Panc1 (cell line): ENCODE data around the gene CDK5RAP2. TPM values are rescaled to one million over a fixed set of nuclear protein-coding genes. Genes with fewer than 3 reads are reported as not detected.
"Not testable (repeated sequence)": the region's sequence is repeated elsewhere in the genome, so short reads cannot be mapped to it uniquely, and the experiment has no call there.

ENCODE experiments used
- ATAC-seq: fragments of 200-7000 bp; cut with Tn5 transposase; 2 replicates; pipeline ENCODE4 v1.9.1; 2020; ENCODE audit warnings: mild to moderate bottlenecking, moderate library complexity
- BruUV-seq: library from RNA; stranded (reverse); fragments of 400-500 nt; replicated peaks from 2 replicates; lab custom pipeline; 2021; lab: Mats Ljungman, UMichigan
- CTCF ChIA-PET: fragments of 300-600 bp; sonication (Branson Sonifier 250); formaldehyde crosslinking; loops from one replicate; lab custom pipeline; 2022; ENCODE audit warnings: antibody characterized with exemption; lab: Charles Lee
- POLR2A ChIA-PET: fragments of 300-600 bp; sonication (Branson Sonifier 250); formaldehyde crosslinking; loops from one replicate; lab custom pipeline; 2022; ENCODE audit warnings: antibody characterized with exemption; lab: Charles Lee
- DNase-seq: peaks from one replicate; pipeline ENCODE4 v3.0.0-alpha.2; 2010; ENCODE audit warnings: low read depth, low spot score
- H3K27ac ChIP-seq: 2 replicates; pipeline ENCODE4 v1.5.1; 2011; ENCODE audit warnings: mild to moderate bottlenecking, low read length, inconsistent platforms
- H3K27me3 ChIP-seq: fragments of 200-500 bp; sonication (Bioruptor generic); 2 replicates; pipeline ENCODE4 v1.6.0; 2014; ENCODE audit warnings: low read length, inconsistent platforms; ENCODE audit not compliant: control insufficient read depth, insufficient read depth
- H3K36me3 ChIP-seq: fragments of 200-500 bp; sonication (Bioruptor generic); 2 replicates; pipeline ENCODE4 v1.5.1; 2014; ENCODE audit warnings: inconsistent platforms, mild to moderate bottlenecking, low read length, moderate library complexity; ENCODE audit not compliant: control insufficient read depth, insufficient read depth
- H3K4me1 ChIP-seq: 2 replicates; pipeline ENCODE4 v1.5.1; 2011; ENCODE audit warnings: inconsistent platforms, mild to moderate bottlenecking, low read length, moderate library complexity; ENCODE audit not compliant: control insufficient read depth, insufficient read depth
- H3K4me3 ChIP-seq, 2 experiments: 2 replicates each; pipeline ENCODE4 v1.5.1; 2011 to 2012; ENCODE audit warnings: low read depth in 2 of 2, low read length in 2 of 2, mild to moderate bottlenecking in 2 of 2, inconsistent platforms in 1 of 2, moderate library complexity in 1 of 2
- H3K9me3 ChIP-seq: fragments of 200-500 bp; sonication (Bioruptor generic); 2 replicates; pipeline ENCODE4 v1.5.1; 2014; ENCODE audit warnings: low read depth, mild to moderate bottlenecking, inconsistent platforms, low read length, moderate library complexity; ENCODE audit not compliant: control insufficient read depth, insufficient read depth
- POLR2AphosphoS5 ChIP-seq: IDR thresholded peaks from 2 replicates; pipeline ENCODE4 v1.6.1; 2012; ENCODE audit warnings: mild to moderate bottlenecking, low read depth, low read length, moderate library complexity
- SIN3A ChIP-seq: IDR thresholded peaks from 2 replicates; pipeline ENCODE4 v1.6.1; 2012; ENCODE audit warnings: low read depth, mild to moderate bottlenecking, low read length, moderate library complexity, borderline replicate concordance; ENCODE audit not compliant: insufficient read depth
- TCF7L2 ChIP-seq: IDR thresholded peaks from 2 replicates; pipeline ENCODE4 v1.6.1; 2011; ENCODE audit warnings: mild to moderate bottlenecking, low read depth, low read length, inconsistent platforms
- in situ Hi-C: cut with HindIII; loops from 2 replicates; pipeline ENCODE4 v1.10.0; 2016; ENCODE audit warnings: low sequenced_read_pairs, low pct_unique_long_range_greater_than_20kb
- intact Hi-C: fragments of 100-400 bp; cut with micrococcal nuclease; formaldehyde crosslinking; loops from one replicate; pipeline ENCODE4 v1.10.0; 2022; ENCODE audit not compliant: unreplicated experiment
- total RNA-seq: library from RNA; stranded (reverse); gene quantifications from one replicate; pipeline ENCODE4 v1.2.1, GENCODE V29; 2021; ENCODE audit not compliant: unreplicated experiment
- TF ChIP-seq, protein P1 (sequence below): fragments of 450-650 bp; IDR thresholded peaks from 2 replicates; pipeline ENCODE4 v1.5.1; 2017; ENCODE audit warnings: mild to moderate bottlenecking
- TF ChIP-seq, protein P2 (sequence below), 2 experiments: IDR thresholded peaks; 2 replicates each; pipeline ENCODE4 v1.6.1; 2011 to 2012; ENCODE audit warnings: low read depth in 2 of 2, control low read depth in 1 of 2, low read length in 1 of 2, mild to moderate bottlenecking in 1 of 2, moderate library complexity in 1 of 2; ENCODE audit not compliant: insufficient read depth in 1 of 2

The CDK5RAP2 gene
- total RNA-seq, 1 experiment from 2014 or later: 47.7 TPM

DNA sequence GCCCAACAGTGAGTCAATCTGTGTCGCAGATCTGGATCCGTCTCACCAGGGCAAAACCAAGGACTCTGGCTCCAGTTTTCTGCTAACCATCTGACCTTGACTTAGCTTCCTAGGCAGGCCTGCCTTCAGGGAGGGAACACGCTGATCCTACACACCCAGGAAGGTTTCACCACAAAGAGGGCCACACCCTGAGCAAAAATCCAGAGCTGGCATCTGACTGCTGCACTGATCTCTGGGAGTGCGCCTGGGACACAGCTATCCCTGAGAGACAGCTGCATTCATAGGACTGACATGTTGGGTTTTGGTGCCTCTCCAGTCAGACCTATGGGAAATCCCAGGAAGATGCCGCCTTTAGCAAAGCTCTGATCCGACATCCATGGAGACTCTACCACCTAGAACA lies 47.5 kb downstream of the CDK5RAP2 start:
- DNase-seq (no peak), ATAC-seq (no peak)
- Histone ChIP-seq H3K9me3 (no peaks in the 10 kb centered on the region), H3K4me1 (no peaks in the 10 kb centered on the region), H3K4me3 (no peak overlapping the region), H3K27ac (no peak overlapping the region), H3K27me3 (no peaks in the 10 kb centered on the region), H3K36me3 (peaks cover 6% of the 10 kb centered on the region)
- TF ChIP-seq, protein P1, sequence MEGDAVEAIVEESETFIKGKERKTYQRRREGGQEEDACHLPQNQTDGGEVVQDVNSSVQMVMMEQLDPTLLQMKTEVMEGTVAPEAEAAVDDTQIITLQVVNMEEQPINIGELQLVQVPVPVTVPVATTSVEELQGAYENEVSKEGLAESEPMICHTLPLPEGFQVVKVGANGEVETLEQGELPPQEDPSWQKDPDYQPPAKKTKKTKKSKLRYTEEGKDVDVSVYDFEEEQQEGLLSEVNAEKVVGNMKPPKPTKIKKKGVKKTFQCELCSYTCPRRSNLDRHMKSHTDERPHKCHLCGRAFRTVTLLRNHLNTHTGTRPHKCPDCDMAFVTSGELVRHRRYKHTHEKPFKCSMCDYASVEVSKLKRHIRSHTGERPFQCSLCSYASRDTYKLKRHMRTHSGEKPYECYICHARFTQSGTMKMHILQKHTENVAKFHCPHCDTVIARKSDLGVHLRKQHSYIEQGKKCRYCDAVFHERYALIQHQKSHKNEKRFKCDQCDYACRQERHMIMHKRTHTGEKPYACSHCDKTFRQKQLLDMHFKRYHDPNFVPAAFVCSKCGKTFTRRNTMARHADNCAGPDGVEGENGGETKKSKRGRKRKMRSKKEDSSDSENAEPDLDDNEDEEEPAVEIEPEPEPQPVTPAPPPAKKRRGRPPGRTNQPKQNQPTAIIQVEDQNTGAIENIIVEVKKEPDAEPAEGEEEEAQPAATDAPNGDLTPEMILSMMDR: no peak
- TF ChIP-seq SIN3A: no peak
- no peak for TF ChIP-seq POLR2AphosphoS5
- TF ChIP-seq, protein P2, sequence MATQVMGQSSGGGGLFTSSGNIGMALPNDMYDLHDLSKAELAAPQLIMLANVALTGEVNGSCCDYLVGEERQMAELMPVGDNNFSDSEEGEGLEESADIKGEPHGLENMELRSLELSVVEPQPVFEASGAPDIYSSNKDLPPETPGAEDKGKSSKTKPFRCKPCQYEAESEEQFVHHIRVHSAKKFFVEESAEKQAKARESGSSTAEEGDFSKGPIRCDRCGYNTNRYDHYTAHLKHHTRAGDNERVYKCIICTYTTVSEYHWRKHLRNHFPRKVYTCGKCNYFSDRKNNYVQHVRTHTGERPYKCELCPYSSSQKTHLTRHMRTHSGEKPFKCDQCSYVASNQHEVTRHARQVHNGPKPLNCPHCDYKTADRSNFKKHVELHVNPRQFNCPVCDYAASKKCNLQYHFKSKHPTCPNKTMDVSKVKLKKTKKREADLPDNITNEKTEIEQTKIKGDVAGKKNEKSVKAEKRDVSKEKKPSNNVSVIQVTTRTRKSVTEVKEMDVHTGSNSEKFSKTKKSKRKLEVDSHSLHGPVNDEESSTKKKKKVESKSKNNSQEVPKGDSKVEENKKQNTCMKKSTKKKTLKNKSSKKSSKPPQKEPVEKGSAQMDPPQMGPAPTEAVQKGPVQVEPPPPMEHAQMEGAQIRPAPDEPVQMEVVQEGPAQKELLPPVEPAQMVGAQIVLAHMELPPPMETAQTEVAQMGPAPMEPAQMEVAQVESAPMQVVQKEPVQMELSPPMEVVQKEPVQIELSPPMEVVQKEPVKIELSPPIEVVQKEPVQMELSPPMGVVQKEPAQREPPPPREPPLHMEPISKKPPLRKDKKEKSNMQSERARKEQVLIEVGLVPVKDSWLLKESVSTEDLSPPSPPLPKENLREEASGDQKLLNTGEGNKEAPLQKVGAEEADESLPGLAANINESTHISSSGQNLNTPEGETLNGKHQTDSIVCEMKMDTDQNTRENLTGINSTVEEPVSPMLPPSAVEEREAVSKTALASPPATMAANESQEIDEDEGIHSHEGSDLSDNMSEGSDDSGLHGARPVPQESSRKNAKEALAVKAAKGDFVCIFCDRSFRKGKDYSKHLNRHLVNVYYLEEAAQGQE (IDR thresholded peaks at IDR 0.05; ENCODE audit: insufficient read depth in 1 of 2, low read depth in 2 of 2, low read length in 1 of 2): no peak
- TF ChIP-seq TCF7L2: no peak
- no TSS peak for BruUV-seq
- in situ Hi-C loops: no loop called here
- intact Hi-C loops: no loop called here
- ChIA-PET CTCF (no interaction called here), POLR2A (interaction anchor here (0.5 kb wide), 1 partner anchor 149 kb away, joined by 4 read pairs; no protein-coding TSS in a partner anchor)

DNA sequence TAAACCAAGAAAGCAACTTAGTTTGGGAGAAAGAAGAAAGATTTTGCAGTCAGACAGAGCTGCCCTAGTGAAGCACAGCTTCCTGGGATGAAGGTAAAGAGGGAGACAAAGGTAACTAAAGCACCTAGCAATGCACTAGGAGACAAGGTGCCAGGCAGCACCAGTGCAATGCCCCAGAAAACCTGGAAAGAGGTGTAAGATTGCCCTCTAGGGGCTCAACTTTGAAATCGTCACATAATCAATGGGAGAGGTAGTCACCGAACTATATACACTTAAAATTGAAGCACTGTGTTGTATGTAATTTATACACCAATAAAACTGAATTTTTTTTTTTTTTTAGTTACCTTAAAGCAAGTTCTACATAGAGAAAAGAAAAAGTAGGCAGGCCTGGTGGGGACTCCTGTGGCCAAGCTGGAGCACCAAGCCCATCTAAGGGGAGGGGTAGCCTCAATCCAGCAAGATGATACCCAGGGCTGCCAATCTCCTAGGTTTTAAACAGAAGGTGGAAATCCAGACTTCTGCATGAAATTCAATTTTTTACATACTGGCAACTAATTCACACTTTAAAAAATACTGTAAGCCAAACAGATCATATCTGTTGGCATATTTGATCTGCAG lies 48.2 kb downstream of the CDK5RAP2 start:
- H3K36me3 ChIP-seq: peaks cover 7% of the 10 kb centered on the region
- no peaks in the 10 kb centered on the region for H3K4me1 ChIP-seq
- no peak overlapping the region for H3K27ac ChIP-seq
- no TSS peak for BruUV-seq
- H3K9me3 ChIP-seq: no peaks in the 10 kb centered on the region
- ATAC-seq (peak; percentile 83), DNase-seq (no peak)
- H3K4me3 ChIP-seq: no peak overlapping the region
- TF ChIP-seq SIN3A (no peak), TCF7L2 (no peak), POLR2AphosphoS5 (no peak)
- TF ChIP-seq, protein P1: peak; percentile 66
- TF ChIP-seq, protein P2 (IDR thresholded peaks at IDR 0.05; ENCODE audit: insufficient read depth in 1 of 2, low read depth in 2 of 2, low read length in 1 of 2): no peak
- in situ Hi-C loops: no loop called here
- CTCF ChIA-PET: no interaction called here
- intact Hi-C loops: no loop called here
- POLR2A ChIA-PET: interaction anchor here (0.8 kb wide), 1 partner anchor 439 kb away, joined by 5 read pairs; no protein-coding TSS in a partner anchor
- no peaks in the 10 kb centered on the region for H3K27me3 ChIP-seq

DNA sequence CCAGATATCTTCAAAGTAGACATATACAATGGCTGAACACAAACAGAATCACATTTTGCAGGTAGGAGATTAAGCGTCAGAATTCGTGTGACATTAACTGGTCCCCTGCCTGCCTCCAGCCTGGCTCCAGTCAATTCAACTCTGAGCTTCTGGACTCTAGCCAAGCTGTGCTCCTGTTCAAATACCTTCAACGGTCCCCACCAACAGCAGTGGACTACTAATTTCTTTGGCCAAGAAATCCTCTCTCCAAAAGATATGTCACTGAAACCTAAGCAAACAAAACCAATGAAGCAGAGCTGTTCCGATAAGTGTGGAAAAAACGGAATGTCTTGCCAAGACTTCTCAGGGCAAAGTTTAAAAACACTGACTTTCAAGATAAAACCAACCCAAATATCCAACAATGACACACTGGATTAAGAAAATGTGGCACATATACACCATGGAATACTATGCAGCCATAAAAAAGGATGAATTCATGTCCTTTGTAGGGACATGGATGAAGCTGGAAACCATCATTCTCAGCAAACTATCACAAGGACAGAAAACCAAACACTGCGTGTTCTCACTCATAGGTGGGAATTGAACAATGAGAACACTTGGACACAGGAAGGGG lies 49.6 kb downstream of the CDK5RAP2 start:
- H3K4me3 ChIP-seq, H3K36me3 ChIP-seq, H3K27me3 ChIP-seq, ATAC-seq, H3K4me1 ChIP-seq, in situ Hi-C loops, H3K9me3 ChIP-seq, DNase-seq, POLR2A ChIA-PET, H3K27ac ChIP-seq, intact Hi-C loops, CTCF ChIA-PET, BruUV-seq: not testable (repeated sequence)
